Type B pancreatic cell (in vitro differentiated cells): ENCODE data around the gene NAV3. TPM values are rescaled to one million over a fixed set of nuclear protein-coding genes. Genes with fewer than 3 reads are reported as not detected.

ENCODE experiments used
- DNase-seq: peaks from one replicate; pipeline ENCODE4 v3.0.0; 2021; ENCODE audit warnings: mixed read lengths; ENCODE audit not compliant: unreplicated experiment; ENCODE audit errors: extremely low spot score
- H3K27ac Mint-ChIP-seq: 2 replicates; pipeline ENCODE4 v1.8.0; 2021; ENCODE audit warnings: mild to moderate bottlenecking, mixed read lengths
- H3K27me3 Mint-ChIP-seq: 2 replicates; pipeline ENCODE4 v1.8.0; 2021; ENCODE audit warnings: mixed read lengths
- H3K36me3 Mint-ChIP-seq: 2 replicates; pipeline ENCODE4 v1.8.0; 2021; ENCODE audit warnings: mixed read lengths
- H3K4me1 Mint-ChIP-seq: one replicate; pipeline ENCODE4 v1.8.0; 2021; ENCODE audit warnings: mixed read lengths; ENCODE audit not compliant: unreplicated experiment
- H3K4me3 Mint-ChIP-seq: 2 replicates; pipeline ENCODE4 v1.8.0; 2021; ENCODE audit warnings: mild to moderate bottlenecking, mixed read lengths
- H3K9me3 Mint-ChIP-seq: 2 replicates; pipeline ENCODE4 v1.8.0; 2021; ENCODE audit warnings: mixed read lengths
- CTCF ChIP-seq: fragments of 200-600 bp; sonication (generic); conservative IDR thresholded peaks from 2 replicates; pipeline ENCODE4 v1.5.0; 2021; ENCODE audit warnings: antibody characterized with exemption, mild to moderate bottlenecking
- total RNA-seq: library from RNA; stranded (reverse); gene quantifications from 2 replicates; pipeline ENCODE4 v1.2.1, GENCODE V29; 2021; ENCODE audit warnings: low replicate concordance

NAV3 gene
- total RNA-seq, 1 donor from 2014 or later, result 24.9 TPM

GRCh38 chr12:77891518-77892147 is 60.9 kb downstream of the NAV3 start:
- H3K4me1 Mint-ChIP-seq, result peaks cover 20% of the 10 kb centered on the region
- H3K27me3 Mint-ChIP-seq, result no peaks in the 10 kb centered on the region
- no peak for TF ChIP-seq CTCF
- H3K36me3 Mint-ChIP-seq, result no peaks in the 10 kb centered on the region
- no peak overlapping the region for H3K4me3 Mint-ChIP-seq
- no peaks in the 10 kb centered on the region for H3K9me3 Mint-ChIP-seq
- no peak overlapping the region for H3K27ac Mint-ChIP-seq
- DNase-seq, result no peak

GRCh38 chr12:77893918-77894317 is 63.2 kb downstream of the NAV3 start:
- H3K36me3 Mint-ChIP-seq, result no peaks in the 10 kb centered on the region

GRCh38 chr12:77894556-77894955 is 63.9 kb downstream of the NAV3 start:
- H3K9me3 Mint-ChIP-seq, result peaks cover 5% of the 10 kb centered on the region

More at GRCh38 chr12:77893918-77894317, 63.2 kb downstream of the NAV3 start:
- peaks cover 5% of the 10 kb centered on the region for H3K9me3 Mint-ChIP-seq
- no peak for DNase-seq
- peaks cover 24% of the 10 kb centered on the region for H3K4me1 Mint-ChIP-seq
- no peak overlapping the region for H3K4me3 Mint-ChIP-seq
- H3K27me3 Mint-ChIP-seq, result no peaks in the 10 kb centered on the region
- H3K27ac Mint-ChIP-seq, result no peak overlapping the region
- no peak for TF ChIP-seq CTCF

GRCh38 chr12:77895699-77896098 is 65.0 kb downstream of the NAV3 start:
- TF ChIP-seq CTCF, result no peak
- no peak for DNase-seq
- no peak overlapping the region for H3K4me3 Mint-ChIP-seq
- H3K9me3 Mint-ChIP-seq, result peaks cover 5% of the 10 kb centered on the region
- H3K27me3 Mint-ChIP-seq, result no peaks in the 10 kb centered on the region
- peaks cover 24% of the 10 kb centered on the region for H3K4me1 Mint-ChIP-seq
- H3K36me3 Mint-ChIP-seq, result no peaks in the 10 kb centered on the region
- no peak overlapping the region for H3K27ac Mint-ChIP-seq

More at GRCh38 chr12:77894556-77894955, 63.9 kb downstream of the NAV3 start:
- TF ChIP-seq CTCF, result no peak
- H3K4me1 Mint-ChIP-seq, result peaks cover 24% of the 10 kb centered on the region
- no peak for DNase-seq
- no peaks in the 10 kb centered on the region for H3K27me3 Mint-ChIP-seq
- no peak overlapping the region for H3K4me3 Mint-ChIP-seq
- H3K36me3 Mint-ChIP-seq, result no peaks in the 10 kb centered on the region
- no peak overlapping the region for H3K27ac Mint-ChIP-seq

GRCh38 chr12:77907936-77908335 is 77.2 kb downstream of the NAV3 start:
- H3K4me1 Mint-ChIP-seq, result no peaks in the 10 kb centered on the region
- H3K27me3 Mint-ChIP-seq, result no peaks in the 10 kb centered on the region
- H3K36me3 Mint-ChIP-seq, result no peaks in the 10 kb centered on the region
- TF ChIP-seq CTCF, result no peak
- no peak overlapping the region for H3K27ac Mint-ChIP-seq
- H3K4me3 Mint-ChIP-seq, result no peak overlapping the region
- no peaks in the 10 kb centered on the region for H3K9me3 Mint-ChIP-seq
- no peak for DNase-seq
